K562 (cell line): ENCODE data around the gene PPARD. TPM values are rescaled to one million over a fixed set of nuclear protein-coding genes. Genes with fewer than 3 reads are reported as not detected.

Source experiments
- RBM25 ChIP-seq: fragments of 200-400 bp; formaldehyde crosslinking; IDR thresholded peaks from 2 replicates; pipeline ENCODE4 v1.6.1; 2018; ENCODE audit warnings: low read length, low read depth, moderate library complexity; ENCODE audit not compliant: severe bottlenecking
- polyA plus RNA-seq, 8 experiments: library from polyadenylated mRNA; depleted of rRNA in 4 of 8; stranded (reverse) in 5 of 8; unstranded in 3 of 8; fragments of >200 nt; fragmentation: Nextera tagmentation in 2 of 8; fragmentation: Illumina TruSeq in 1 of 8; extraction: Ambion mirVana in 2 of 8; extraction: Trizol in 1 of 8; gene quantifications; 2 replicates each; pipeline versions ENCODE4 v1.2.1 to v1.2.3, GENCODE V29; 2011 to 2014; ENCODE audit warnings: inconsistent platforms in 1 of 8, missing spikeins in 1 of 8
- total RNA-seq, 7 experiments: library from RNA; depleted of rRNA in 6 of 7; stranded (reverse); fragments of >200 nt in 6 of 7; fragmentation: Illumina TruSeq in 2 of 7; extraction: Trizol in 2 of 7; gene quantifications; 2 replicates each; pipeline versions ENCODE4 v1.2.1 to v1.2.3, GENCODE V29; 2011 to 2021; ENCODE audit warnings: low replicate concordance in 1 of 7
- TF ChIP-seq, protein P1 (sequence below): fragments of 450-650 bp; IDR thresholded peaks from 2 replicates; pipeline ENCODE4 v1.6.1; 2018; ENCODE audit warnings: mild to moderate bottlenecking, low read depth; ENCODE audit not compliant: partially characterized antibody
- TF ChIP-seq, protein P2 (sequence below): IDR thresholded peaks from 2 replicates; pipeline ENCODE4 v1.6.1; 2016; ENCODE audit warnings: missing genetic modification characterization, missing compliant biosample characterization
- TF ChIP-seq, protein P3 (sequence below): fragments of 450-650 bp; formaldehyde crosslinking; IDR thresholded peaks from 2 replicates; pipeline ENCODE4 v1.4.0; 2020; ENCODE audit warnings: mild to moderate bottlenecking, mixed read lengths

The PPARD gene
- total and polyA plus RNA-seq, 9 of the 15 experiments (the other 6 are each of a cell fraction or from before 2014, with no cell fraction given): 0.14 to 13.2 (median 3.8) TPM

DNA sequence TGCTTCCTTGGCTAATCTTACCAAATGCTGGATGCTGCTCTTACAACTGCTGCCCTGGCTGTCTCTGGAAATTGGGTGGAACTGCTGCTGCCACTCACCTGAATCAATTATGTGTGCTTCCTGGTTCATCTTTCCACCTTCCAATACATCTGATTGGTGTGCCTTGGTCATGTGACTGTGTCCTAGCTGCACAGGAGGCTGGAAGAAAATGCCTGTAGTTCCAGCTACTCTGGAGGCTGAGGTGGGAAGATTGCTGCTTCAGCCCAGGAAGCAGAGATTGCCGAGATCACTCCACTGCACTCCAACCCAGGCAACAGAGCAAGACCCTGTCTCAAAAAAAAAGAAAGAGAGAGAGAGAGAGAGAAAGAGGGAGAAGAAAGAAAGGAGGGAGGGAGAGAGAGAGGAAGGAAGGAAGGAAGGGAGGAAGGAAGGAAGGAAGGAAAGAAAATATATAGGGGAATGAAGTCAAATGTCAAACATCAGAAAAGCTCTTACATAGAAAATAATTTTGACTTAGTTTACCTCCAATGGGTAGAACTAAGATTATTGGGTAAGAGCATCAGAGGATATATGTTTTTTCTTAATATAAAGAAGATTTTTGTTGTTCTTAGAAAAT lies 14.1 kb upstream of the PPARD start (continued):
- TF ChIP-seq, protein P1, sequence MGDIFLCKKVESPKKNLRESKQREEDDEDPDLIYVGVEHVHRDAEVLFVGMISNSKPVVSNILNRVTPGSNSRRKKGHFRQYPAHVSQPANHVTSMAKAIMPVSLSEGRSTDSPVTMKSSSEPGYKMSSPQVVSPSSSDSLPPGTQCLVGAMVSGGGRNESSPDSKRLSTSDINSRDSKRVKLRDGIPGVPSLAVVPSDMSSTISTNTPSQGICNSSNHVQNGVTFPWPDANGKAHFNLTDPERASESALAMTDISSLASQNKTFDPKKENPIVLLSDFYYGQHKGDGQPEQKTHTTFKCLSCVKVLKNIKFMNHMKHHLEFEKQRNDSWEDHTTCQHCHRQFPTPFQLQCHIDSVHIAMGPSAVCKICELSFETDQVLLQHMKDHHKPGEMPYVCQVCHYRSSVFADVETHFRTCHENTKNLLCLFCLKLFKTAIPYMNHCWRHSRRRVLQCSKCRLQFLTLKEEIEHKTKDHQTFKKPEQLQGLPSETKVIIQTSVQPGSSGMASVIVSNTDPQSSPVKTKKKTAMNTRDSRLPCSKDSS: peak; percentile 42
- TF ChIP-seq RBM25: peak; percentile 36
- TF ChIP-seq, protein P2, sequence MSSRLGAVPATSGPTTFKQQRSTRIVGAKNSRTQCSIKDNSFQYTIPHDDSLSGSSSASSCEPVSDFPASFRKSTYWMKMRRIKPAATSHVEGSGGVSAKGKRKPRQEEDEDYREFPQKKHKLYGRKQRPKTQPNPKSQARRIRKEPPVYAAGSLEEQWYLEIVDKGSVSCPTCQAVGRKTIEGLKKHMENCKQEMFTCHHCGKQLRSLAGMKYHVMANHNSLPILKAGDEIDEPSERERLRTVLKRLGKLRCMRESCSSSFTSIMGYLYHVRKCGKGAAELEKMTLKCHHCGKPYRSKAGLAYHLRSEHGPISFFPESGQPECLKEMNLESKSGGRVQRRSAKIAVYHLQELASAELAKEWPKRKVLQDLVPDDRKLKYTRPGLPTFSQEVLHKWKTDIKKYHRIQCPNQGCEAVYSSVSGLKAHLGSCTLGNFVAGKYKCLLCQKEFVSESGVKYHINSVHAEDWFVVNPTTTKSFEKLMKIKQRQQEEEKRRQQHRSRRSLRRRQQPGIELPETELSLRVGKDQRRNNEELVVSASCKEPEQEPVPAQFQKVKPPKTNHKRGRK (tag): peak; percentile 83
- TF ChIP-seq, protein P3, sequence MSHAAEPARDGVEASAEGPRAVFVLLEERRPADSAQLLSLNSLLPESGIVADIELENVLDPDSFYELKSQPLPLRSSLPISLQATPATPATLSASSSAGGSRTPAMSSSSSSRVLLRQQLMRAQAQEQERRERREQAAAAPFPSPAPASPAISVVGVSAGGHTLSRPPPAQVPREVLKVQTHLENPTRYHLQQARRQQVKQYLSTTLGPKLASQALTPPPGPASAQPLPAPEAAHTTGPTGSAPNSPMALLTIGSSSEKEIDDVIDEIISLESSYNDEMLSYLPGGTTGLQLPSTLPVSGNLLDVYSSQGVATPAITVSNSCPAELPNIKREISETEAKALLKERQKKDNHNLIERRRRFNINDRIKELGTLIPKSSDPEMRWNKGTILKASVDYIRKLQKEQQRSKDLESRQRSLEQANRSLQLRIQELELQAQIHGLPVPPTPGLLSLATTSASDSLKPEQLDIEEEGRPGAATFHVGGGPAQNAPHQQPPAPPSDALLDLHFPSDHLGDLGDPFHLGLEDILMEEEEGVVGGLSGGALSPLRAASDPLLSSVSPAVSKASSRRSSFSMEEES (CRISPR knock-in tag): peak; percentile 80
